Prostate gland (tissue), 2 donors: ENCODE data around the gene AANAT.

Experiments
- POLR2A ChIP-seq: fragments of 450-650 bp; IDR thresholded peaks from one replicate; pipeline ENCODE4 v1.6.1; 2016; ENCODE audit warnings: antibody characterized with exemption, mild to moderate bottlenecking
- TF ChIP-seq, protein P1 (sequence below), 4 experiments: fragments of 200-600 bp in 2 of 4; fragments of 450-650 bp in 2 of 4; sonication (generic) in 2 of 4; IDR thresholded peaks; 1 replicate in 3 of 4; 2 replicates in 1 of 4; pipeline ENCODE4 v1.5.1; 2016 to 2019; ENCODE audit warnings: antibody characterized with exemption in 4 of 4, mild to moderate bottlenecking in 2 of 4, moderate library complexity in 2 of 4

GRCh38 chr17:76500074-76500746 lies 32.8 kb downstream of the AANAT start:
- TF ChIP-seq, protein P1, sequence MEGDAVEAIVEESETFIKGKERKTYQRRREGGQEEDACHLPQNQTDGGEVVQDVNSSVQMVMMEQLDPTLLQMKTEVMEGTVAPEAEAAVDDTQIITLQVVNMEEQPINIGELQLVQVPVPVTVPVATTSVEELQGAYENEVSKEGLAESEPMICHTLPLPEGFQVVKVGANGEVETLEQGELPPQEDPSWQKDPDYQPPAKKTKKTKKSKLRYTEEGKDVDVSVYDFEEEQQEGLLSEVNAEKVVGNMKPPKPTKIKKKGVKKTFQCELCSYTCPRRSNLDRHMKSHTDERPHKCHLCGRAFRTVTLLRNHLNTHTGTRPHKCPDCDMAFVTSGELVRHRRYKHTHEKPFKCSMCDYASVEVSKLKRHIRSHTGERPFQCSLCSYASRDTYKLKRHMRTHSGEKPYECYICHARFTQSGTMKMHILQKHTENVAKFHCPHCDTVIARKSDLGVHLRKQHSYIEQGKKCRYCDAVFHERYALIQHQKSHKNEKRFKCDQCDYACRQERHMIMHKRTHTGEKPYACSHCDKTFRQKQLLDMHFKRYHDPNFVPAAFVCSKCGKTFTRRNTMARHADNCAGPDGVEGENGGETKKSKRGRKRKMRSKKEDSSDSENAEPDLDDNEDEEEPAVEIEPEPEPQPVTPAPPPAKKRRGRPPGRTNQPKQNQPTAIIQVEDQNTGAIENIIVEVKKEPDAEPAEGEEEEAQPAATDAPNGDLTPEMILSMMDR (IDR thresholded peaks at IDR 0.05) = no peak
- TF ChIP-seq POLR2A = no peak
